Forelimb muscle (tissue), 1 donor: Measurements from ENCODE around the gene TBC1D24. TPM values are rescaled to one million over a fixed set of nuclear protein-coding genes. Genes with fewer than 3 reads are reported as not detected.

Experiments used
- DNase-seq: peaks from one replicate; pipeline ENCODE4 v3.0.0-alpha.2; 2013; ENCODE audit warnings: low read depth
- polyA plus RNA-seq: library from polyadenylated mRNA; unstranded; fragments of 120-200 nt; gene quantifications from one replicate; pipeline ENCODE4 v1.2.1, GENCODE V29; 2013; ENCODE audit not compliant: insufficient read length

The TBC1D24 gene
- polyA plus RNA-seq, 1 donor: 25.1 TPM

- no peak for DNase-seq
Observed at GRCh38 chr16:2516391-2517240, 41.7 kb downstream of the TBC1D24 start.

GRCh38 chr16:2517954-2518605 is 43.2 kb downstream of the TBC1D24 start:
- DNase-seq: no peak

- no peak for DNase-seq
Observed at GRCh38 chr16:2518823-2519710, 44.1 kb downstream of the TBC1D24 start.

- DNase-seq: no peak
Observed at GRCh38 chr16:2519711-2520080, 44.8 kb downstream of the TBC1D24 start.

- peak; percentile 55 for DNase-seq
Observed at GRCh38 chr16:2520097-2520783, 45.3 kb downstream of the TBC1D24 start, which contains the start of gene AMDHD2. Gene AMDHD2, plus strand, starts transcription at chr16:2520371. Its CDS starts 88 bp downstream, at chr16:2520459.

- no peak for DNase-seq
Observed at GRCh38 chr16:2520784-2521531, 46.0 kb downstream of the TBC1D24 start.

- no peak for DNase-seq
Observed at GRCh38 chr16:2523801-2524231, 48.9 kb downstream of the TBC1D24 start.

GRCh38 chr16:2524339-2524938 is 49.5 kb downstream of the TBC1D24 start:
- DNase-seq: no peak

GRCh38 chr16:2526135-2526534 is 51.2 kb downstream of the TBC1D24 start:
- no peak for DNase-seq

GRCh38 chr16:2527071-2527783 is 52.3 kb downstream of the TBC1D24 start:
- DNase-seq: no peak

GRCh38 chr16:2527784-2528100 is 52.8 kb downstream of the TBC1D24 start:
- DNase-seq: no peak

- DNase-seq: no peak
Observed at GRCh38 chr16:2528161-2529060, 53.5 kb downstream of the TBC1D24 start.

GRCh38 chr16:2529061-2529931 is 54.4 kb downstream of the TBC1D24 start:
- DNase-seq: no peak

- no peak for DNase-seq
Observed at GRCh38 chr16:2529961-2530628, 55.2 kb downstream of the TBC1D24 start.

- no peak for DNase-seq
Observed at GRCh38 chr16:2530629-2531318, 55.8 kb downstream of the TBC1D24 start.

GRCh38 chr16:2531371-2531695 is 56.4 kb downstream of the TBC1D24 start, which contains the start of gene CEMP1:
Gene CEMP1, minus strand, starts transcription at chr16:2531408. Its CDS starts 335 bp downstream, at chr16:2531073.
- no peak for DNase-seq
